Activated CD4-positive, alpha-beta T cell treated with anti-CD3 and anti-CD28 coated beads, Interleukin-2, amount 50 U/mL, for 48 hours (primary cell): Measurements from ENCODE around the gene MOB3A.

Source experiments
- DNase-seq, 2 experiments: peaks; one replicate each; pipeline ENCODE4 v3.0.0-alpha.2; 2020

Gene MOB3A

GRCh38 chr19:2123682-2124387, 27.7 kb upstream of the MOB3A start:
- peak in 1 of 2 experiments; percentile 19 for DNase-seq

GRCh38 chr19:2122982-2123381, 26.9 kb upstream of the MOB3A start:
- DNase-seq = no peak

GRCh38 chr19:2122251-2122650, 26.1 kb upstream of the MOB3A start:
- DNase-seq = no peak

GRCh38 chr19:2121416-2122051, 25.4 kb upstream of the MOB3A start:
- no peak for DNase-seq

GRCh38 chr19:2120821-2121220, 24.7 kb upstream of the MOB3A start:
- no peak for DNase-seq

GRCh38 chr19:2119921-2120785, 24.0 kb upstream of the MOB3A start:
- no peak for DNase-seq

GRCh38 chr19:2118438-2118837, 22.3 kb upstream of the MOB3A start:
- DNase-seq = no peak

GRCh38 chr19:2117215-2117960, 21.3 kb upstream of the MOB3A start:
- DNase-seq = no peak

GRCh38 chr19:2116507-2116906, 20.4 kb upstream of the MOB3A start:
- no peak for DNase-seq

GRCh38 chr19:2115911-2116426, 19.8 kb upstream of the MOB3A start:
- no peak for DNase-seq

- no peak for DNase-seq
Measured at GRCh38 chr19:2115324-2115723, 19.2 kb upstream of the MOB3A start.

GRCh38 chr19:2114821-2115220, 18.7 kb upstream of the MOB3A start:
- no peak for DNase-seq

GRCh38 chr19:2114218-2114617, 18.1 kb upstream of the MOB3A start:
- DNase-seq = no peak

GRCh38 chr19:2113439-2114211, 17.5 kb upstream of the MOB3A start:
- DNase-seq = no peak

GRCh38 chr19:2112516-2113320, 16.6 kb upstream of the MOB3A start:
- no peak for DNase-seq

- DNase-seq = no peak
Measured at GRCh38 chr19:2111886-2112285, 15.8 kb upstream of the MOB3A start.

GRCh38 chr19:2111425-2111824, 15.3 kb upstream of the MOB3A start:
- DNase-seq = no peak

- DNase-seq = no peak
Measured at GRCh38 chr19:2110822-2111221, 14.7 kb upstream of the MOB3A start.

- no peak for DNase-seq
Measured at GRCh38 chr19:2109046-2109864, 13.1 kb upstream of the MOB3A start.
